ENCODE results near the gene DOCK2. TPM values are rescaled to one million over a fixed set of nuclear protein-coding genes. Genes with fewer than 3 reads are reported as not detected.

DOCK2 gene
- total and polyA plus RNA-seq, 2 donors (not counting 3 experiments of a cell fraction or from before 2014, with no cell fraction given) = 0.62 to 4.8 TPM

DNA sequence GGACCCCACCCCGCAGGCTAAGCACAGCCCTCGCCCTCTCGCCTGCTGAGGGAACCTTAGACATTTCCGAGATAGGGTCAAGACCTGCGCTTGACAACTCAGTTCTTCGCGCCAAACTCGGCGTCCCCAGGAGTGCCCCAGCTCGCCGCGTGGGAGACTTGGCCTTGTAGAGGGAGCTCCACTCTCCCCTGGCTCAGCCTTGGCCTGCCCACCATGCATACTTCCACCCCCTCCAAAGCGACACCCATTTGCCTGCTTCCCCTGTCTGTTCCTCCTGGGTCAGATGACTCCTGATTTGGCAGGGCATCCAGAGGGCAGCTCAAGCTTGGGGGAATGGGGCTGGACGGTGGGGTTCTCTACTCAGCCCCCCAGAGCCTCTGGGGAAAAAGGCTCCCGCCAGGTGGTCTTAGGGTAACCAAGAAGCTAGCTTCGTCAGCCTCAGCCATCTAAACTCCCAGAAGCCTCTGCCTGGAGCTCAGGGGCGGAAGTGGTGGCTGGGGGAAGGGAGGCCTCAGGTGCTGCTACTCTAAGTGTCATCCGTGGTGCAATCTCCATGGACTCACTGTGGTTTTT is 560 bp downstream of the DOCK2 start:
- Histone ChIP-seq H3K79me2 (ENCODE audit: control insufficient read depth, insufficient read depth, low read length) (no peaks in the 10 kb centered on the region), H3K4me3 (replicated peaks in 1 of 3; ENCODE audit: insufficient read depth in 1 of 3, low read depth in 1 of 3, low read length in 3 of 3) (peak overlapping the region in 1 of 3 experiments; percentile 6), H3K27ac (ENCODE audit: insufficient read depth, low read depth, low read length) (no peak overlapping the region), H4K20me1 (replicated peaks; ENCODE audit: control insufficient read depth, extremely low read depth, insufficient read depth, low read length) (no peaks in the 10 kb centered on the region), H3K9me3 (replicated peaks; ENCODE audit: control insufficient read depth, insufficient read depth, low read length) (no peaks in the 10 kb centered on the region), H3K9me1 (replicated peaks; ENCODE audit: control insufficient read depth, extremely low read depth, insufficient read depth, low read length) (no peaks in the 10 kb centered on the region), H2AFZ (ENCODE audit: low read depth, low read length) (peak overlapping the region; percentile 95), H3K4me1 (ENCODE audit: control insufficient read depth, extremely low read depth, insufficient read depth, low read length) (peaks cover 3% of the 10 kb centered on the region), H3K4me2 (ENCODE audit: insufficient read depth, low read length) (peak overlapping the region; percentile 20), H3K27me3 (ENCODE audit: control insufficient read depth in 2 of 2, insufficient read depth in 2 of 2, low read length in 2 of 2) (no peaks in the 10 kb centered on the region), H3K9ac (replicated peaks; ENCODE audit: extremely low read depth, insufficient read depth, low read length) (no peak overlapping the region), H3K36me3 (ENCODE audit: control insufficient read depth in 2 of 2, extremely low read depth in 1 of 2, insufficient read depth in 2 of 2, low read length in 2 of 2) (no peaks in the 10 kb centered on the region)
- CTCF ChIA-PET = no interaction called here
- FAIRE-seq (no peak), DNase-seq (ENCODE audit: low read depth, low spot score) (no peak)
- intact Hi-C loops (cut with micrococcal nuclease) = loop anchor here (2.0 kb wide), 1 partner anchor 39 kb away; no protein-coding TSS in a partner anchor
- no TSS peak for BruUV-seq (replicated peaks)
- dilution Hi-C loops (cut with MboI; ENCODE audit: extremely low pct_ligation_motif_present, low sequenced_read_pairs) = no loop called here
- no peak for TF ChIP-seq EZH2 (IDR thresholded peaks at IDR 0.05; ENCODE audit: borderline replicate concordance, low read depth, low read length, severe bottlenecking)
- no peak for TF ChIP-seq GATA2 (IDR thresholded peaks at IDR 0.05; ENCODE audit: insufficient read depth, insufficient read length, low read depth, low read length)
- TF ChIP-seq POLR2AphosphoS5 (IDR thresholded peaks at IDR 0.05; ENCODE audit: insufficient read depth, low read depth, low read length) = no peak
- no peak for TF ChIP-seq FOS (IDR thresholded peaks at IDR 0.05; ENCODE audit: borderline replicate concordance, insufficient read depth, low read length)
- TF ChIP-seq MYC (IDR thresholded peaks at IDR 0.05; ENCODE audit: low read depth, low read length) = no peak
- TF ChIP-seq POLR2A (IDR thresholded peaks at IDR 0.05; ENCODE audit: low read depth, low read length) = no peak
- POLR2A ChIA-PET = no interaction called here

DNA sequence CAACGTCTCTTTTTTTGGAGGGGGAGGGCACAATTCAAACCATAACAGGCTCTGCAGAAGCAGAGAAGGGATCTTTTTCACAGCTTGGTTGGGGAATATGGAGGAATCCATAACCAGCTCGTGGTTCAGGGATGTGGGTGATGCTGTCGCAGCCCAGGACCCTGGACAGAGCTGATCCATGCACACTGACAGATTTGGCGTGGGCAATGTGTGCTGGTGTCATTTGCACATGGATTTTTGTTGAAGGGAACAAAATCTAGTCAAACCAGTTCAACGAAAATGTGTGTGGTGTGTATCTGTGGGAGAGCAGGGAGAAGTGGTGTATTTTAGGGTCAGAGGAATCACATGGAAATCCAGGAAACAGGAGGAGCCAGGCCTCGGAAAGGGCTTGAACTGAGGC is 4.2 kb downstream of the DOCK2 start:
- H3K27me3 ChIP-seq (ENCODE audit: control insufficient read depth in 2 of 2, insufficient read depth in 2 of 2, low read length in 2 of 2) = no peaks in the 10 kb centered on the region
- BruUV-seq (replicated peaks) = no TSS peak
- no peak overlapping the region for H3K4me3 ChIP-seq (replicated peaks in 1 of 3; ENCODE audit: insufficient read depth in 1 of 3, low read depth in 1 of 3, low read length in 3 of 3)
- no peaks in the 10 kb centered on the region for H4K20me1 ChIP-seq (replicated peaks; ENCODE audit: control insufficient read depth, extremely low read depth, insufficient read depth, low read length)
- no peaks in the 10 kb centered on the region for H3K9me1 ChIP-seq (replicated peaks; ENCODE audit: control insufficient read depth, extremely low read depth, insufficient read depth, low read length)
- H3K4me2 ChIP-seq (ENCODE audit: insufficient read depth, low read length) = no peak overlapping the region
- peak; percentile 53 for FAIRE-seq
- no peaks in the 10 kb centered on the region for H3K79me2 ChIP-seq (ENCODE audit: control insufficient read depth, insufficient read depth, low read length)
- H3K4me1 ChIP-seq (ENCODE audit: control insufficient read depth, extremely low read depth, insufficient read depth, low read length) = peaks cover 3% of the 10 kb centered on the region
- peak; percentile 32 for DNase-seq (ENCODE audit: low read depth, low spot score)
- H3K9me3 ChIP-seq (replicated peaks; ENCODE audit: control insufficient read depth, insufficient read depth, low read length) = no peaks in the 10 kb centered on the region
- intact Hi-C loops (cut with micrococcal nuclease) = no loop called here
- H3K9ac ChIP-seq (replicated peaks; ENCODE audit: extremely low read depth, insufficient read depth, low read length) = no peak overlapping the region
- H3K27ac ChIP-seq (ENCODE audit: insufficient read depth, low read depth, low read length) = no peak overlapping the region
- POLR2A ChIA-PET = no interaction called here
- CTCF ChIA-PET = interaction anchor here (1.2 kb wide), 1 partner anchor 347 kb away, joined by 3 read pairs; no protein-coding TSS in a partner anchor
- TF ChIP-seq GATA2 (IDR thresholded peaks at IDR 0.05; ENCODE audit: insufficient read depth, insufficient read length, low read depth, low read length) (no peak), EZH2 (IDR thresholded peaks at IDR 0.05; ENCODE audit: borderline replicate concordance, low read depth, low read length, severe bottlenecking) (no peak), POLR2AphosphoS5 (IDR thresholded peaks at IDR 0.05; ENCODE audit: insufficient read depth, low read depth, low read length) (no peak), MYC (IDR thresholded peaks at IDR 0.05; ENCODE audit: low read depth, low read length) (no peak)
- TF ChIP-seq, protein P1, sequence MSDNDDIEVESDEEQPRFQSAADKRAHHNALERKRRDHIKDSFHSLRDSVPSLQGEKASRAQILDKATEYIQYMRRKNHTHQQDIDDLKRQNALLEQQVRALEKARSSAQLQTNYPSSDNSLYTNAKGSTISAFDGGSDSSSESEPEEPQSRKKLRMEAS (IDR thresholded peaks at IDR 0.05; ENCODE audit: insufficient read depth, insufficient read length) = peak; percentile 43
- H3K36me3 ChIP-seq (ENCODE audit: control insufficient read depth in 2 of 2, extremely low read depth in 1 of 2, insufficient read depth in 2 of 2, low read length in 2 of 2) = no peaks in the 10 kb centered on the region
- no peak overlapping the region for H2AFZ ChIP-seq (ENCODE audit: low read depth, low read length)
- dilution Hi-C loops (cut with MboI; ENCODE audit: extremely low pct_ligation_motif_present, low sequenced_read_pairs) = no loop called here
